HEK293 (cell line): ENCODE results near the gene CSMD2.

Source experiments
- CTCF ChIA-PET: fragments of 350-600 bp; formaldehyde crosslinking; extraction: SDS; loops from one replicate; lab custom pipeline; 2021; ENCODE audit warnings: antibody characterized with exemption; lab: Yijun Ruan, JAX
- POLR2A ChIA-PET: fragments of 300-600 bp; formaldehyde crosslinking; extraction: SDS; loops from one replicate; lab custom pipeline; 2020; ENCODE audit warnings: antibody characterized with exemption, inconsistent platforms; lab: Yijun Ruan, JAX
- H3K27ac ChIP-seq: fragments of 200-500 bp; sonication (Bioruptor generic); 2 replicates; pipeline ENCODE4 v1.5.1; 2014; ENCODE audit warnings: low read depth, low read length, control low read depth, inconsistent platforms; ENCODE audit errors: extremely low read depth
- H3K36me3 ChIP-seq, 2 experiments: fragments of 200-500 bp in 1 of 2; sonication (Bioruptor generic) in 1 of 2; 1 replicate in 1 of 2; 2 replicates in 1 of 2; pipeline ENCODE4 v1.5.1; 2014 to 2017; ENCODE audit warnings: inconsistent platforms in 2 of 2, low read length in 2 of 2; ENCODE audit not compliant: control insufficient read depth in 2 of 2, insufficient read depth in 1 of 2
- H3K4me1 ChIP-seq: fragments of 200-500 bp; sonication (Bioruptor generic); 2 replicates; pipeline ENCODE4 v1.5.1; 2014; ENCODE audit warnings: mild to moderate bottlenecking, low read length, inconsistent platforms; ENCODE audit not compliant: control insufficient read depth, insufficient read depth
- H3K4me3 ChIP-seq: 2 replicates; pipeline ENCODE4 v1.5.1; 2011; ENCODE audit warnings: low read depth, mild to moderate bottlenecking, control low read depth, low read length, moderate library complexity
- H3K9me3 ChIP-seq: fragments of 200-500 bp; sonication (Bioruptor generic); 2 replicates; pipeline ENCODE4 v1.5.1; 2014; ENCODE audit warnings: low read depth, low read length, inconsistent platforms; ENCODE audit not compliant: control insufficient read depth, insufficient read depth
- GLIS1 ChIP-seq: fragments of 450-650 bp; formaldehyde crosslinking; IDR thresholded peaks from 2 replicates; pipeline ENCODE4 v1.5.1; 2016; ENCODE audit warnings: missing biosample characterization, missing genetic modification characterization
- KLF8 ChIP-seq: fragments of 450-650 bp; formaldehyde crosslinking; IDR thresholded peaks from 2 replicates; pipeline ENCODE4 v1.5.1; 2016; ENCODE audit warnings: missing biosample characterization, missing genetic modification characterization
- MYNN ChIP-seq: fragments of 450-650 bp; formaldehyde crosslinking; IDR thresholded peaks from 2 replicates; pipeline ENCODE4 v1.5.1; 2016; ENCODE audit warnings: missing biosample characterization, missing genetic modification characterization, borderline replicate concordance
- OVOL3 ChIP-seq: fragments of 450-650 bp; formaldehyde crosslinking; IDR thresholded peaks from 2 replicates; pipeline ENCODE4 v1.5.1; 2016; ENCODE audit warnings: missing biosample characterization, missing genetic modification characterization
- SP3 ChIP-seq: fragments of 450-650 bp; formaldehyde crosslinking; IDR thresholded peaks from 2 replicates; pipeline ENCODE4 v1.5.1; 2016; ENCODE audit warnings: missing biosample characterization, missing genetic modification characterization
- ZFHX2 ChIP-seq: fragments of 450-650 bp; formaldehyde crosslinking; conservative IDR thresholded peaks from 2 replicates; pipeline ENCODE4 v1.5.1; 2016; ENCODE audit warnings: missing biosample characterization, missing genetic modification characterization
- ZFP3 ChIP-seq: fragments of 450-650 bp; formaldehyde crosslinking; IDR thresholded peaks from 2 replicates; pipeline ENCODE4 v1.5.1; 2016; ENCODE audit warnings: low read depth, missing biosample characterization, missing genetic modification characterization
- ZNF10 ChIP-seq: fragments of 450-650 bp; formaldehyde crosslinking; IDR thresholded peaks from 2 replicates; pipeline ENCODE4 v1.5.1; 2017; ENCODE audit warnings: missing biosample characterization, missing genetic modification characterization
- ZNF132 ChIP-seq: fragments of 450-650 bp; formaldehyde crosslinking; IDR thresholded peaks from 2 replicates; pipeline ENCODE4 v1.5.1; 2017; ENCODE audit warnings: missing biosample characterization, missing genetic modification characterization, borderline replicate concordance
- ZNF202 ChIP-seq: fragments of 450-650 bp; formaldehyde crosslinking; IDR thresholded peaks from 2 replicates; pipeline ENCODE4 v1.5.1; 2016; ENCODE audit warnings: missing biosample characterization, missing genetic modification characterization, borderline replicate concordance
- ZNF239 ChIP-seq: fragments of 450-650 bp; formaldehyde crosslinking; IDR thresholded peaks from 2 replicates; pipeline ENCODE4 v1.5.1; 2016; ENCODE audit warnings: missing biosample characterization, missing genetic modification characterization
- ZNF423 ChIP-seq: fragments of 450-650 bp; formaldehyde crosslinking; IDR thresholded peaks from 2 replicates; pipeline ENCODE4 v1.5.1; 2016; ENCODE audit warnings: missing biosample characterization, missing genetic modification characterization
- ZNF433 ChIP-seq: fragments of 450-650 bp; formaldehyde crosslinking; IDR thresholded peaks from 2 replicates; pipeline ENCODE4 v1.5.1; 2016; ENCODE audit warnings: missing biosample characterization, missing genetic modification characterization, low read depth
- ZNF48 ChIP-seq: fragments of 450-650 bp; formaldehyde crosslinking; IDR thresholded peaks from 2 replicates; pipeline ENCODE4 v1.5.1; 2016; ENCODE audit warnings: missing biosample characterization, missing genetic modification characterization
- ZNF521 ChIP-seq: fragments of 450-650 bp; formaldehyde crosslinking; IDR thresholded peaks from 2 replicates; pipeline ENCODE4 v1.5.1; 2017; ENCODE audit warnings: missing biosample characterization, mild to moderate bottlenecking, missing genetic modification characterization
- ZNF529 ChIP-seq: fragments of 450-650 bp; formaldehyde crosslinking; IDR thresholded peaks from 2 replicates; pipeline ENCODE4 v1.5.1; 2017; ENCODE audit warnings: missing genetic modification characterization, missing biosample characterization; ENCODE audit not compliant: insufficient replicate concordance
- ZNF600 ChIP-seq: fragments of 450-650 bp; formaldehyde crosslinking; IDR thresholded peaks from 2 replicates; pipeline ENCODE4 v1.5.1; 2016; ENCODE audit warnings: missing biosample characterization, missing genetic modification characterization
- ZNF624 ChIP-seq: fragments of 450-650 bp; formaldehyde crosslinking; IDR thresholded peaks from 2 replicates; pipeline ENCODE4 v1.5.1; 2017; ENCODE audit warnings: missing biosample characterization, missing genetic modification characterization
- ZNF677 ChIP-seq: fragments of 450-650 bp; IDR thresholded peaks from 2 replicates; pipeline ENCODE4 v1.5.0; 2018; ENCODE audit warnings: missing biosample characterization, mild to moderate bottlenecking, missing genetic modification characterization, moderate library complexity
- ZNF747 ChIP-seq: fragments of 450-650 bp; formaldehyde crosslinking; IDR thresholded peaks from 2 replicates; pipeline ENCODE4 v1.5.1; 2016; ENCODE audit warnings: missing biosample characterization, missing genetic modification characterization
- TF ChIP-seq, protein P1 (sequence below): sonication (generic); formaldehyde crosslinking; IDR thresholded peaks from 2 replicates; pipeline ENCODE4 v1.8.1; 2022; ENCODE audit warnings: mild to moderate bottlenecking, moderate library complexity, missing genetic modification reagents
- TF ChIP-seq, protein P2 (sequence below): fragments of 450-650 bp; formaldehyde crosslinking; conservative IDR thresholded peaks from 2 replicates; pipeline ENCODE4 v1.5.1; 2016; ENCODE audit warnings: low read depth, missing biosample characterization, missing genetic modification characterization
- TF ChIP-seq, protein P3 (sequence below): fragments of 450-650 bp; formaldehyde crosslinking; IDR thresholded peaks from 2 replicates; pipeline ENCODE4 v1.5.1; 2016; ENCODE audit warnings: missing biosample characterization, missing genetic modification characterization
- TF ChIP-seq, protein P4 (sequence below): fragments of 450-650 bp; formaldehyde crosslinking; IDR thresholded peaks from 2 replicates; pipeline ENCODE4 v1.5.1; 2017; ENCODE audit warnings: missing biosample characterization, mild to moderate bottlenecking, missing genetic modification characterization, moderate library complexity
- TF ChIP-seq, protein P5 (sequence below): fragments of 450-650 bp; formaldehyde crosslinking; IDR thresholded peaks from 2 replicates; pipeline ENCODE4 v1.5.1; 2017; ENCODE audit warnings: missing biosample characterization, missing genetic modification characterization

Gene CSMD2

DNA sequence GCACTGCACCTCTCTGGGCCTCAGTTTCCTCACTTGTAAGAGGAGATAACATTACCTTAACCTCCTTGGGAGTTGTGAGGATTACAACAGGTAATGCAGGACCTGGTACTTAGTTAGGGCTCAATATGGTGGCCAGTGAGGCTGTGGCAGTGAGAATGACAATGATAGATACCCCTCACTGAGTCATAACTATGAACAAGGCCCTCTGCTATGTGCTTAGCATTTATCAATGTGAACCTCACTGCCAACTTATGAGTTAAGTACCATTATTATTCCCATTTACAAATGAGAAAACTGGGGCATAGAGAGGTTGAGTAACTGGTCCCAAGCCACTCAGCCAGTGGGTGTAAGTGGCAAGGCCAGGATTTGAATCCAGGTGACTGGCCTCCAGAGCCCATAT is 236.8 kb downstream of the CSMD2 start (continued):
- TF ChIP-seq ZNF48 (tag by site-specific recombination): no peak
- TF ChIP-seq, all 188 proteins: peak for 0

DNA sequence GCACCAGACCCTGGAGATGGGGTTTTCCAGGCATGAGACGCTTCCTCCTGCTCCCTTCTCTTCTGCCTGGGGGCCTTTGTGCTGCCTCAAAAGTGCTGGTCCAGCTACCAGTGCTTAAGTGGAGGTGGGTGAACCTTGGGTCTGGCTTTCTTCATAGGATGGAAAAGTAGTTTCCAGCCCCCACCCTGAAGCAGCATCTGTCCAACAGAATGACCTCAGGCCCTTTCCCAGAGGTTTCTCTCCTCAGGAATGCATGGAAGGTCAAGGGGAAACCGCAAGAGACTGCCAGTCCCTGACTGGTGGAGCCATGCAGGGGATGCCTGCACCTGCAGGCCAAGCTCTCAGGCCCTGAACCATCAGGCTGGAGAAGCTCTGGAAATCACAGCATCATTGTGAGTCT is 237.3 kb downstream of the CSMD2 start:
- ChIA-PET POLR2A (no interaction called here), CTCF (no interaction called here)
- H3K9me3 ChIP-seq: no peaks in the 10 kb centered on the region
- H3K4me1 ChIP-seq: no peaks in the 10 kb centered on the region
- H3K27ac ChIP-seq: no peak overlapping the region
- no peak overlapping the region for H3K4me3 ChIP-seq
- TF ChIP-seq ZFHX2 (tag by site-specific recombination) (no peak), OVOL3 (no peak), SP3 (tag by site-specific recombination) (no peak), ZNF10 (no peak), ZNF202 (no peak), ZNF433 (no peak), KLF8 (tag by site-specific recombination) (no peak), ZNF600 (tag by site-specific recombination) (no peak), ZNF747 (no peak), MYNN (tag by site-specific recombination) (no peak), ZNF239 (tag by site-specific recombination) (no peak), ZNF624 (tag by site-specific recombination) (no peak)
- TF ChIP-seq, protein P1, sequence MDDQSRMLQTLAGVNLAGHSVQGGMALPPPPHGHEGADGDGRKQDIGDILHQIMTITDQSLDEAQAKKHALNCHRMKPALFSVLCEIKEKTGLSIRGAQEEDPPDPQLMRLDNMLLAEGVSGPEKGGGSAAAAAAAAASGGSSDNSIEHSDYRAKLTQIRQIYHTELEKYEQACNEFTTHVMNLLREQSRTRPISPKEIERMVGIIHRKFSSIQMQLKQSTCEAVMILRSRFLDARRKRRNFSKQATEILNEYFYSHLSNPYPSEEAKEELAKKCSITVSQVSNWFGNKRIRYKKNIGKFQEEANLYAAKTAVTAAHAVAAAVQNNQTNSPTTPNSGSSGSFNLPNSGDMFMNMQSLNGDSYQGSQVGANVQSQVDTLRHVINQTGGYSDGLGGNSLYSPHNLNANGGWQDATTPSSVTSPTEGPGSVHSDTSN (CRISPR knock-in tag): no peak
- TF ChIP-seq, protein P2, sequence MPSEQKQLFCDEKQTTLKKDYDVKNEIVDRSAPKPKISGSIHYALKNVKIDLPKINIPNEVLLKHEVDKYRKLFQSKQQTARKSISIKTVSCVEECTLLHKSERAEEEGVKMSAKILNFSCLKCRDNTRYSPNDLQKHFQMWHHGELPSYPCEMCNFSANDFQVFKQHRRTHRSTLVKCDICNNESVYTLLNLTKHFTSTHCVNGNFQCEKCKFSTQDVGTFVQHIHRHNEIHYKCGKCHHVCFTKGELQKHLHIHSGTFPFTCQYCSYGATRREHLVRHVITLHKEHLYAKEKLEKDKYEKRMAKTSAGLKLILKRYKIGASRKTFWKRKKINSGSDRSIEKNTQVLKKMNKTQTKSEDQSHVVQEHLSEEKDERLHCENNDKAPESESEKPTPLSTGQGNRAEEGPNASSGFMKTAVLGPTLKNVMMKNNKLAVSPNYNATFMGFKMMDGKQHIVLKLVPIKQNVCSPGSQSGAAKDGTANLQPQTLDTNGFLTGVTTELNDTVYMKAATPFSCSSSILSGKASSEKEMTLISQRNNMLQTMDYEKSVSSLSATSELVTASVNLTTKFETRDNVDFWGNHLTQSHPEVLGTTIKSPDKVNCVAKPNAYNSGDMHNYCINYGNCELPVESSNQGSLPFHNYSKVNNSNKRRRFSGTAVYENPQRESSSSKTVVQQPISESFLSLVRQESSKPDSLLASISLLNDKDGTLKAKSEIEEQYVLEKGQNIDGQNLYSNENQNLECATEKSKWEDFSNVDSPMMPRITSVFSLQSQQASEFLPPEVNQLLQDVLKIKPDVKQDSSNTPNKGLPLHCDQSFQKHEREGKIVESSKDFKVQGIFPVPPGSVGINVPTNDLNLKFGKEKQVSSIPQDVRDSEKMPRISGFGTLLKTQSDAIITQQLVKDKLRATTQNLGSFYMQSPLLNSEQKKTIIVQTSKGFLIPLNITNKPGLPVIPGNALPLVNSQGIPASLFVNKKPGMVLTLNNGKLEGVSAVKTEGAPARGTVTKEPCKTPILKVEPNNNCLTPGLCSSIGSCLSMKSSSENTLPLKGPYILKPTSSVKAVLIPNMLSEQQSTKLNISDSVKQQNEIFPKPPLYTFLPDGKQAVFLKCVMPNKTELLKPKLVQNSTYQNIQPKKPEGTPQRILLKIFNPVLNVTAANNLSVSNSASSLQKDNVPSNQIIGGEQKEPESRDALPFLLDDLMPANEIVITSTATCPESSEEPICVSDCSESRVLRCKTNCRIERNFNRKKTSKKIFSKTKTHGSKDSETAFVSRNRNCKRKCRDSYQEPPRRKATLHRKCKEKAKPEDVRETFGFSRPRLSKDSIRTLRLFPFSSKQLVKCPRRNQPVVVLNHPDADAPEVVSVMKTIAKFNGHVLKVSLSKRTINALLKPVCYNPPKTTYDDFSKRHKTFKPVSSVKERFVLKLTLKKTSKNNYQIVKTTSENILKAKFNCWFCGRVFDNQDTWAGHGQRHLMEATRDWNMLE (tag by site-specific recombination): no peak
- TF ChIP-seq, protein P3, sequence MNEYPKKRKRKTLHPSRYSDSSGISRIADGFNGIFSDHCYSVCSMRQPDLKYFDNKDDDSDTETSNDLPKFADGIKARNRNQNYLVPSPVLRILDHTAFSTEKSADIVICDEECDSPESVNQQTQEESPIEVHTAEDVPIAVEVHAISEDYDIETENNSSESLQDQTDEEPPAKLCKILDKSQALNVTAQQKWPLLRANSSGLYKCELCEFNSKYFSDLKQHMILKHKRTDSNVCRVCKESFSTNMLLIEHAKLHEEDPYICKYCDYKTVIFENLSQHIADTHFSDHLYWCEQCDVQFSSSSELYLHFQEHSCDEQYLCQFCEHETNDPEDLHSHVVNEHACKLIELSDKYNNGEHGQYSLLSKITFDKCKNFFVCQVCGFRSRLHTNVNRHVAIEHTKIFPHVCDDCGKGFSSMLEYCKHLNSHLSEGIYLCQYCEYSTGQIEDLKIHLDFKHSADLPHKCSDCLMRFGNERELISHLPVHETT (tag by site-specific recombination): no peak
- H3K36me3 ChIP-seq: no peaks in the 10 kb centered on the region

DNA sequence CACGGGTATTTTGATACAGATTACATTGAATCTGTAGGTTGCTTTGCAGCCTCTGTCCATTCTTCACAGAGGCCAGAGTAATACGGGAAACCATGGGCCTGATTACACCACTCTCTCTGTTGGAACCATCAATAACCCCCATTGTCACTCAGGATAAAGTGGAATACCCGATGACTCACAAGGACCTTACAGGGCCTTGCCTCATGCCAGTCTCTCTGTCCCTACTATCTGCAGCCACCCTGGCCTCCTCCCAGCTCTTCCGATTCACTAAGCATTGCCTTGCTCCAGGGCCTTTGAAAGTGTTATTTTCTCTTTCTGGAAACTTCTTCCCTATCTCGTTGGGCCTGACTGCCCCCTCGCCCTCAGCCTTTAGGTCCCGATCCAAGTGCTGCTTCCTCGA is 239.4 kb downstream of the CSMD2 start:
- Histone ChIP-seq H3K4me3 (no peak overlapping the region), H3K27ac (no peak overlapping the region), H3K4me1 (no peaks in the 10 kb centered on the region), H3K9me3 (no peaks in the 10 kb centered on the region), H3K36me3 (no peaks in the 10 kb centered on the region)
- ChIA-PET POLR2A (no interaction called here), CTCF (no interaction called here)
- TF ChIP-seq ZNF677 (no peak), ZNF433 (no peak), ZFHX2 (tag by site-specific recombination) (no peak), ZNF529 (tag by site-specific recombination) (no peak), ZFP3 (tag by site-specific recombination) (no peak), ZNF423 (tag by site-specific recombination) (no peak), GLIS1 (tag by site-specific recombination) (no peak), ZNF521 (tag by site-specific recombination) (no peak), ZNF132 (no peak)
- TF ChIP-seq, protein P4, sequence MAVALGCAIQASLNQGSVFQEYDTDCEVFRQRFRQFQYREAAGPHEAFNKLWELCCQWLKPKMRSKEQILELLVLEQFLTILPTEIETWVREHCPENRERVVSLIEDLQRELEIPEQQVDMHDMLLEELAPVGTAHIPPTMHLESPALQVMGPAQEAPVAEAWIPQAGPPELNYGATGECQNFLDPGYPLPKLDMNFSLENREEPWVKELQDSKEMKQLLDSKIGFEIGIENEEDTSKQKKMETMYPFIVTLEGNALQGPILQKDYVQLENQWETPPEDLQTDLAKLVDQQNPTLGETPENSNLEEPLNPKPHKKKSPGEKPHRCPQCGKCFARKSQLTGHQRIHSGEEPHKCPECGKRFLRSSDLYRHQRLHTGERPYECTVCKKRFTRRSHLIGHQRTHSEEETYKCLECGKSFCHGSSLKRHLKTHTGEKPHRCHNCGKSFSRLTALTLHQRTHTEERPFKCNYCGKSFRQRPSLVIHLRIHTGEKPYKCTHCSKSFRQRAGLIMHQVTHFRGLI (tag by site-specific recombination): no peak
- TF ChIP-seq, protein P5, sequence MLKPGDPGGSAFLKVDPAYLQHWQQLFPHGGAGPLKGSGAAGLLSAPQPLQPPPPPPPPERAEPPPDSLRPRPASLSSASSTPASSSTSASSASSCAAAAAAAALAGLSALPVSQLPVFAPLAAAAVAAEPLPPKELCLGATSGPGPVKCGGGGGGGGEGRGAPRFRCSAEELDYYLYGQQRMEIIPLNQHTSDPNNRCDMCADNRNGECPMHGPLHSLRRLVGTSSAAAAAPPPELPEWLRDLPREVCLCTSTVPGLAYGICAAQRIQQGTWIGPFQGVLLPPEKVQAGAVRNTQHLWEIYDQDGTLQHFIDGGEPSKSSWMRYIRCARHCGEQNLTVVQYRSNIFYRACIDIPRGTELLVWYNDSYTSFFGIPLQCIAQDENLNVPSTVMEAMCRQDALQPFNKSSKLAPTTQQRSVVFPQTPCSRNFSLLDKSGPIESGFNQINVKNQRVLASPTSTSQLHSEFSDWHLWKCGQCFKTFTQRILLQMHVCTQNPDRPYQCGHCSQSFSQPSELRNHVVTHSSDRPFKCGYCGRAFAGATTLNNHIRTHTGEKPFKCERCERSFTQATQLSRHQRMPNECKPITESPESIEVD (tag by site-specific recombination): no peak
